IMR-90 (cell line): ENCODE results near the gene DCDC2B. TPM values are rescaled to one million over a fixed set of nuclear protein-coding genes. Genes with fewer than 3 reads are reported as not detected.
"Not testable (repeated sequence)": the region's sequence is repeated elsewhere in the genome, so short reads cannot be mapped to it uniquely, and the experiment has no call there.

Source experiments
- ATAC-seq: fragments of 200-7000 bp; cut with Tn5 transposase; 2 replicates; pipeline ENCODE4 v1.9.1; 2020; ENCODE audit warnings: low read depth, mild to moderate bottlenecking, moderate library complexity
- BruUV-seq: library from RNA; stranded (reverse); fragments of 400-500 nt; replicated peaks from 2 replicates; lab custom pipeline; 2021; lab: Mats Ljungman, UMichigan
- CTCF ChIA-PET: fragments of 300-600 bp; formaldehyde crosslinking; extraction: SDS; loops from one replicate; lab custom pipeline; 2021; ENCODE audit warnings: antibody characterized with exemption; lab: Yijun Ruan, JAX
- POLR2A ChIA-PET: fragments of 300-600 bp; sonication (Branson Sonifier 250); formaldehyde crosslinking; loops from one replicate; lab custom pipeline; 2022; ENCODE audit warnings: antibody characterized with exemption; ENCODE audit not compliant: unreplicated experiment; lab: Charles Lee
- DNase-seq: peaks from one replicate; pipeline ENCODE4 v3.0.0; 2013
- H2AFZ ChIP-seq: replicated peaks from 2 replicates; pipeline ENCODE3; 2013; ENCODE audit warnings: low read length, mild to moderate bottlenecking; ENCODE audit not compliant: poor library complexity
- H2AK5ac ChIP-seq: 2 replicates; pipeline ENCODE4 v1.6.1; 2013; ENCODE audit warnings: low read depth, low read length, inconsistent platforms
- H2AK9ac ChIP-seq: replicated peaks from 2 replicates; pipeline ENCODE3; 2013; ENCODE audit warnings: mild to moderate bottlenecking, low read depth, low read length, moderate library complexity; ENCODE audit not compliant: poor library complexity
- H2BK120ac ChIP-seq: 2 replicates; pipeline ENCODE4 v1.6.1; 2013; ENCODE audit warnings: low read depth, low read length, inconsistent platforms
- H2BK15ac ChIP-seq: 3 replicates; pipeline ENCODE4 v1.6.1; 2013; ENCODE audit warnings: low read depth, low read length, inconsistent platforms
- H2BK20ac ChIP-seq: 2 replicates; pipeline ENCODE4 v1.6.1; 2013; ENCODE audit warnings: low read depth, mild to moderate bottlenecking, inconsistent platforms, low read length, moderate library complexity
- H2BK5ac ChIP-seq: 2 replicates; pipeline ENCODE4 v1.6.1; 2013; ENCODE audit warnings: mild to moderate bottlenecking, low read depth, low read length, inconsistent platforms; ENCODE audit not compliant: poor library complexity, severe bottlenecking
- H3K14ac ChIP-seq: replicated peaks from 2 replicates; pipeline ENCODE4 v1.6.1; 2013; ENCODE audit warnings: low read depth, low read length, inconsistent platforms
- H3K18ac ChIP-seq: 2 replicates; pipeline ENCODE4 v1.6.1; 2013; ENCODE audit warnings: low read depth, low read length, control low read depth
- H3K23ac ChIP-seq: 2 replicates; pipeline ENCODE4 v1.6.1; 2013; ENCODE audit warnings: low read depth, low read length, inconsistent platforms
- H3K27ac ChIP-seq: 2 replicates; pipeline ENCODE4 v1.5.1; 2013; ENCODE audit warnings: mild to moderate bottlenecking, control low read depth, low read length; ENCODE audit not compliant: insufficient read depth
- H3K27me3 ChIP-seq: 2 replicates; pipeline ENCODE4 v1.6.1; 2013; ENCODE audit warnings: low read length; ENCODE audit not compliant: control insufficient read depth, insufficient read depth
- H3K36me3 ChIP-seq: 2 replicates; pipeline ENCODE4 v1.6.1; 2013; ENCODE audit warnings: low read length, mixed read lengths; ENCODE audit not compliant: control insufficient read depth, insufficient read depth
- H3K4ac ChIP-seq: 2 replicates; pipeline ENCODE4 v1.6.1; 2013; ENCODE audit warnings: low read depth, low read length, inconsistent platforms
- H3K4me1 ChIP-seq: 2 replicates; pipeline ENCODE4 v1.6.1; 2013; ENCODE audit warnings: low read length, mixed read lengths; ENCODE audit not compliant: control insufficient read depth, insufficient read depth
- H3K4me2 ChIP-seq: 2 replicates; pipeline ENCODE4 v1.6.1; 2013; ENCODE audit warnings: low read depth, mild to moderate bottlenecking, control low read depth, low read length, moderate library complexity
- H3K4me3 ChIP-seq: 2 replicates; pipeline ENCODE4 v1.5.1; 2013; ENCODE audit warnings: low read depth, mild to moderate bottlenecking, control low read depth, low read length, moderate library complexity; ENCODE audit not compliant: insufficient read depth
- H3K56ac ChIP-seq: 2 replicates; pipeline ENCODE4 v1.6.1; 2013; ENCODE audit warnings: low read length, inconsistent platforms; ENCODE audit not compliant: insufficient read depth; ENCODE audit errors: extremely low read depth
- H3K79me1 ChIP-seq, 2 experiments: 2 replicates each; pipeline ENCODE4 v1.6.1; 2013; ENCODE audit warnings: low read length in 2 of 2, inconsistent platforms in 1 of 2, low read depth in 1 of 2
- H3K9ac ChIP-seq: 2 replicates; pipeline ENCODE4 v1.6.1; 2013; ENCODE audit warnings: low read depth, low read length, control low read depth
- H3K9me1 ChIP-seq: 2 replicates; pipeline ENCODE4 v1.6.1; 2013; ENCODE audit warnings: low read length, inconsistent platforms; ENCODE audit not compliant: insufficient read depth
- H3K9me3 ChIP-seq: 2 replicates; pipeline ENCODE4 v1.6.1; 2013; ENCODE audit warnings: low read length; ENCODE audit not compliant: control insufficient read depth, insufficient read depth
- H4K20me1 ChIP-seq: 2 replicates; pipeline ENCODE4 v1.6.1; 2013; ENCODE audit warnings: low read length, inconsistent platforms; ENCODE audit not compliant: insufficient read depth
- H4K5ac ChIP-seq: 2 replicates; pipeline ENCODE4 v1.6.1; 2013; ENCODE audit warnings: mild to moderate bottlenecking, low read depth, low read length, control low read depth
- H4K8ac ChIP-seq, 2 experiments: 2 replicates each; pipeline ENCODE4 v1.6.1; 2013; ENCODE audit warnings: low read depth in 2 of 2, low read length in 2 of 2, control low read depth in 1 of 2, inconsistent platforms in 1 of 2
- H4K91ac ChIP-seq: 2 replicates; pipeline ENCODE4 v1.6.1; 2013; ENCODE audit warnings: low read depth, low read length, inconsistent platforms; ENCODE audit not compliant: insufficient read depth
- WGBS, 2 experiments: methylation state at CpG; one replicate each; pipeline versions ENCODE4 v1.1.5 to v1.1.7; 2013; ENCODE audit warnings: missing lambda C conversion rate in 2 of 2; ENCODE audit not compliant: insufficient read length in 1 of 2; ENCODE audit errors: extremely low coverage in 2 of 2; 5-methylcytosine and 5-hydroxymethylcytosine counted together
- dilution Hi-C: fragments of 300-500 bp; cut with HindIII; formaldehyde crosslinking; loops from one replicate; pipeline ENCODE4 v1.14.3; 2018; ENCODE audit warnings: low sequenced_read_pairs; ENCODE audit not compliant: unreplicated experiment
- in situ Hi-C: fragments of 300-500 bp; cut with MboI; formaldehyde crosslinking; loops from 3 replicates; pipeline ENCODE4 v1.14.3; 2019; ENCODE audit warnings: low sequenced_read_pairs, inconsistent platforms, mixed read lengths
- intact Hi-C: fragments of 100-400 bp; cut with micrococcal nuclease; formaldehyde crosslinking; loops from 2 replicates; pipeline ENCODE4 v1.10.0; 2022
- polyA plus RNA-seq, 3 experiments: library from polyadenylated mRNA; depleted of rRNA; stranded (reverse); fragments of >200 nt; gene quantifications; 2 replicates each; pipeline ENCODE4 v1.2.3, GENCODE V29; 2012; ENCODE audit warnings: low replicate concordance in 1 of 3
- total RNA-seq: library from RNA; depleted of rRNA; stranded (reverse); fragments of >200 nt; gene quantifications from 2 replicates; pipeline ENCODE4 v1.2.3, GENCODE V29; 2012

DCDC2B gene
- total and polyA plus RNA-seq, 2 of the 4 experiments (the other 2 are of a cell fraction): not detected

- CTCF ChIA-PET, H2AK9ac ChIP-seq, DNase-seq, H4K91ac ChIP-seq, H3K56ac ChIP-seq, H2BK120ac ChIP-seq, H4K20me1 ChIP-seq, in situ Hi-C loops, intact Hi-C loops, H2AK5ac ChIP-seq, H3K27me3 ChIP-seq, H2BK20ac ChIP-seq, H3K4ac ChIP-seq, H2BK15ac ChIP-seq, H3K27ac ChIP-seq, H3K9me1 ChIP-seq, H3K14ac ChIP-seq, H3K18ac ChIP-seq, H3K23ac ChIP-seq, H2AFZ ChIP-seq, dilution Hi-C loops, BruUV-seq, H3K9ac ChIP-seq, H2BK5ac ChIP-seq, H3K4me3 ChIP-seq, H4K8ac ChIP-seq, H3K4me1 ChIP-seq, ATAC-seq, H3K4me2 ChIP-seq, H4K5ac ChIP-seq, H3K9me3 ChIP-seq: not testable (repeated sequence)
- Histone ChIP-seq H3K79me1 (peaks cover 6 to 18% of the 10 kb centered on the region in 2 experiments), H3K36me3 (peaks cover 57% of the 10 kb centered on the region)
- POLR2A ChIA-PET: interaction anchor here (0.7 kb wide), 1 partner anchor 15 kb away, joined by 30 read pairs; no protein-coding TSS in a partner anchor
- WGBS, 2 experiments: no CpG with 5 or more reads among the region's 10 CpGs
Measured at GRCh38 chr1:32165633-32166032, 43.3 kb upstream of the DCDC2B start.
